Left lung (tissue), 10 donors: ENCODE measurements around the gene B3GAT3. TPM values are rescaled to one million over a fixed set of nuclear protein-coding genes. Genes with fewer than 3 reads are reported as not detected.
A peak's percentile ranks its signal among the peaks of the same experiment; 100 is the strongest.

Experiments
- ATAC-seq: fragments of 200-7000 bp; cut with Tn5 transposase; one replicate; pipeline ENCODE4 v1.9.1; 2020; ENCODE audit warnings: moderate library complexity
- DNase-seq, 4 donors: peaks; one replicate each; pipeline ENCODE4 v3.0.0-alpha.2; 2013 to 2020
- H3K27ac ChIP-seq, 2 donors: fragments of 200-600 bp; sonication (generic) in 1 of 2; one replicate each; pipeline versions ENCODE4 v1.5.0 to v1.8.0; 2020 to 2021
- H3K27me3 ChIP-seq, 2 donors: fragments of 200-600 bp; sonication (generic) in 1 of 2; one replicate each; pipeline versions ENCODE4 v1.5.0 to v1.8.0; 2020 to 2021
- H3K36me3 ChIP-seq, 2 donors: fragments of 200-600 bp; sonication (generic) in 1 of 2; one replicate each; pipeline versions ENCODE4 v1.5.0 to v1.8.0; 2020 to 2021
- H3K4me1 ChIP-seq, 2 donors: fragments of 200-600 bp; one replicate each; pipeline ENCODE4 v1.8.0; 2021
- H3K4me3 ChIP-seq, 2 donors: fragments of 200-600 bp; sonication (generic) in 1 of 2; one replicate each; pipeline versions ENCODE4 v1.5.0 to v1.8.0; 2020 to 2021; ENCODE audit warnings: mild to moderate bottlenecking in 1 of 2
- H3K9me3 ChIP-seq, 2 donors: fragments of 200-600 bp; sonication (generic) in 1 of 2; one replicate each; pipeline versions ENCODE4 v1.5.0 to v1.8.0; 2020 to 2021
- intact Hi-C, 2 donors: fragments of 100-400 bp; cut with DNase I; formaldehyde crosslinking; loops; one replicate each; pipeline versions ENCODE4 v1.11.2 to v1.14.2; 2022
- polyA plus RNA-seq, 6 donors: library from polyadenylated mRNA; unstranded; fragments of 120-200 nt; gene quantifications; one replicate each; pipeline ENCODE4 v1.2.1, GENCODE V29; 2013; ENCODE audit not compliant: insufficient read length in 6 of 6
- total RNA-seq, 2 donors: library from RNA; stranded (reverse); fragmentation: NEBNext Ultra II Directional; extraction: Animal tissue kit (Norgen Biotek cat#: 25700); gene quantifications; one replicate each; pipeline ENCODE4 v1.2.1, GENCODE V29; 2021
- TF ChIP-seq, protein P1 (sequence below), 2 donors: fragments of 200-600 bp; sonication (generic) in 1 of 2; IDR thresholded peaks; one replicate each; pipeline versions ENCODE4 v1.5.0 to v1.8.0; 2021; ENCODE audit warnings: antibody characterized with exemption in 2 of 2
- donor health status: DM: no; HTN: yes; CAD: no.
- donor health status: DM: no; HTN: no; CAD: no.

Gene B3GAT3
- total and polyA plus RNA-seq, 8 donors: 19.0 to 46.2 (median 26.7) TPM

DNA sequence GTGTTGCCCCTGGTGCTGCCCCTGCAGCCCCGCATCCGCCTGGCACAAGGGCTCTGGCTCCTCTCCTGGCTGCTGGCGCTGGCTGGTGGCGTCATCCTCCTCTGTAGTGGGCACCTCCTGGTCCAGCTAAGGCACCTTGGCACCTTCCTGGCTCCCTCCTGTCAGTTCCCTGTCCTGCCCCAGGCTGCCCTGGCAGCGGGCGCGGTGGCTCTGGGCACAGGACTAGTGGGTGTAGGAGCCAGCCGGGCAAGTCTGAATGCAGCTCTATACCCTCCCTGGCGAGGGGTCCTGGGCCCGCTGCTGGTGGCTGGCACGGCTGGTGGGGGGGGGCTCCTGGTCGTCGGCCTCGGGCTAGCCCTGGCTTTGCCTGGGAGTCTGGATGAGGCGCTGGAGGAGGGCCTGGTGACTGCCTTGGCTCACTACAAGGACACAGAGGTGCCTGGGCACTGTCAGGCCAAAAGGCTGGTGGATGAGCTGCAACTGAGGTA is 8.5 kb downstream of the B3GAT3 start:
- H3K27ac ChIP-seq: peak overlapping the region; percentile 95 to 96
- peaks cover 0 to 56% of the 10 kb centered on the region in 2 donors for H3K36me3 ChIP-seq
- peak overlapping the region in 1 of 2 donors; percentile 88 for H3K4me3 ChIP-seq
- intact Hi-C loops: no loop called here
- ATAC-seq (no peak), DNase-seq (no peak)
- no peaks in the 10 kb centered on the region for H3K9me3 ChIP-seq
- no peaks in the 10 kb centered on the region for H3K27me3 ChIP-seq
- peaks cover 11 to 48% of the 10 kb centered on the region in 2 donors for H3K4me1 ChIP-seq
- TF ChIP-seq, protein P1, sequence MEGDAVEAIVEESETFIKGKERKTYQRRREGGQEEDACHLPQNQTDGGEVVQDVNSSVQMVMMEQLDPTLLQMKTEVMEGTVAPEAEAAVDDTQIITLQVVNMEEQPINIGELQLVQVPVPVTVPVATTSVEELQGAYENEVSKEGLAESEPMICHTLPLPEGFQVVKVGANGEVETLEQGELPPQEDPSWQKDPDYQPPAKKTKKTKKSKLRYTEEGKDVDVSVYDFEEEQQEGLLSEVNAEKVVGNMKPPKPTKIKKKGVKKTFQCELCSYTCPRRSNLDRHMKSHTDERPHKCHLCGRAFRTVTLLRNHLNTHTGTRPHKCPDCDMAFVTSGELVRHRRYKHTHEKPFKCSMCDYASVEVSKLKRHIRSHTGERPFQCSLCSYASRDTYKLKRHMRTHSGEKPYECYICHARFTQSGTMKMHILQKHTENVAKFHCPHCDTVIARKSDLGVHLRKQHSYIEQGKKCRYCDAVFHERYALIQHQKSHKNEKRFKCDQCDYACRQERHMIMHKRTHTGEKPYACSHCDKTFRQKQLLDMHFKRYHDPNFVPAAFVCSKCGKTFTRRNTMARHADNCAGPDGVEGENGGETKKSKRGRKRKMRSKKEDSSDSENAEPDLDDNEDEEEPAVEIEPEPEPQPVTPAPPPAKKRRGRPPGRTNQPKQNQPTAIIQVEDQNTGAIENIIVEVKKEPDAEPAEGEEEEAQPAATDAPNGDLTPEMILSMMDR (IDR thresholded peaks at IDR 0.05): no peak

DNA sequence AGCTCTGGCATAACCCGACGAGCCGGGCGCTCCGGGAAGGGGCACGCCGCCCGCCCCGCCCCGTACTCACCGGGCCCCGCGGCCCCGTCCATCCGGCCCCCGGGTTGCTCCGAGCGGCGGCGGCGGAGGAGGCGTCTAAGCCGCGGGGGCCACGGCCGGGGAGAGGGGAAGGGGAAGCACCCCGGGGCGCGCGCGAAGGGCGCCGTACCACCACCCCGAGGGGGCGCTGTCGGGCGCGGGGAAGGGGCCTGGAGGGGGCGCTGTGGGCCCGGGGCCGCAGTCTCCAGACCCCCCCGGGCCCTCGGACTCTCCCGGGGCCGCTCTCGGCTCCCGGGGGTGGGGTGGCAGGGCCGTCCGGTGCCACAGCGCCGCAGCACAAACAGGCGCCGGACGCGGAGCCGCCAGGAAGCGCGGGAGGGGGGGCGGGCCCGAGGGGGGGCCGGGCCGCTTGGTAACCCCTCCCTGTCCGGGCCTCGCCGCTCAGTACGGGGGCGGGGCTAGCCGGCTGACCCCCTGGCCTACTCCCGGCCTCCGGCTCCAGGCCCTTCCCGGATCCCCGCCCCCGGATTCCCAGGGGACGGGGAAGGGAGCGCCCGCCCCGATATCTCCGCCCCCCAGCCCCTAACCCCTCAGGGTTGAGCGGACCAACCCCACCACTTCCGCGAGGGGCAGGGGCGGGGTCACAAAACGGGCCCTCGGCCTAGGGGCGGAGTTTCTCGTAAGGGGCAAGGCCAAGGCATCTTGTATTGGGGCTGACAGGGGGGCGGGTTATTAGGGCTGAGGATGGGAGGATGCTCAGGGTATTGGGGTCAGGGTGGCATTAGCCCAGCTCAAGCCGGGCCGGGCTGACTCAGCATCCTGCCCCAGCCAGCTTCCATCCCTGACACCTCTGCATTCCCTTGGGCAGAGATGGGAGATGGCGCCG is 9.2 kb downstream of the B3GAT3 start, which contains the start of the genes EML3 and ROM1:
Gene EML3 (minus strand): TSS at position 410 of the 925 bp plus-strand sequence. CDS start 318 bp downstream, at position 92.
Gene ROM1 (plus strand): TSS at position 892 of the 925 bp plus-strand sequence. CDS start 25 bp downstream, at position 917.
- no peaks in the 10 kb centered on the region for H3K27me3 ChIP-seq
- H3K27ac ChIP-seq: peak within 1 kb of the TSS; percentile 95 to 96
- DNase-seq (peak; percentile 68 to 96 (median 89)), ATAC-seq (peak; percentile 86)
- H3K4me3 ChIP-seq: peak within 1 kb of the TSS; percentile 79 to 88
- H3K36me3 ChIP-seq: peaks cover 0 to 61% of the 10 kb centered on the region in 2 donors
- intact Hi-C loops: no loop called here
- no peaks in the 10 kb centered on the region for H3K9me3 ChIP-seq
- TF ChIP-seq, protein P1 (IDR thresholded peaks at IDR 0.05): peak; percentile 90 to 97
- H3K4me1 ChIP-seq: peaks cover 11 to 55% of the 10 kb centered on the region in 2 donors

GRCh38 chr11:62611705-62612365 is 10.0 kb downstream of the B3GAT3 start:
- ATAC-seq (peak; percentile 44), DNase-seq (peak in 3 of 4 donors; percentile 59 to 82 (median 71))
- H3K27me3 ChIP-seq: no peaks in the 10 kb centered on the region
- TF ChIP-seq, protein P1 (IDR thresholded peaks at IDR 0.05): no peak
- H3K9me3 ChIP-seq: no peaks in the 10 kb centered on the region
- peak overlapping the region; percentile 95 to 96 for H3K27ac ChIP-seq
- H3K36me3 ChIP-seq: peaks cover 0 to 62% of the 10 kb centered on the region in 2 donors
- peak overlapping the region; percentile 79 to 88 for H3K4me3 ChIP-seq
- intact Hi-C loops: no loop called here
- H3K4me1 ChIP-seq: peaks cover 11 to 60% of the 10 kb centered on the region in 2 donors

DNA sequence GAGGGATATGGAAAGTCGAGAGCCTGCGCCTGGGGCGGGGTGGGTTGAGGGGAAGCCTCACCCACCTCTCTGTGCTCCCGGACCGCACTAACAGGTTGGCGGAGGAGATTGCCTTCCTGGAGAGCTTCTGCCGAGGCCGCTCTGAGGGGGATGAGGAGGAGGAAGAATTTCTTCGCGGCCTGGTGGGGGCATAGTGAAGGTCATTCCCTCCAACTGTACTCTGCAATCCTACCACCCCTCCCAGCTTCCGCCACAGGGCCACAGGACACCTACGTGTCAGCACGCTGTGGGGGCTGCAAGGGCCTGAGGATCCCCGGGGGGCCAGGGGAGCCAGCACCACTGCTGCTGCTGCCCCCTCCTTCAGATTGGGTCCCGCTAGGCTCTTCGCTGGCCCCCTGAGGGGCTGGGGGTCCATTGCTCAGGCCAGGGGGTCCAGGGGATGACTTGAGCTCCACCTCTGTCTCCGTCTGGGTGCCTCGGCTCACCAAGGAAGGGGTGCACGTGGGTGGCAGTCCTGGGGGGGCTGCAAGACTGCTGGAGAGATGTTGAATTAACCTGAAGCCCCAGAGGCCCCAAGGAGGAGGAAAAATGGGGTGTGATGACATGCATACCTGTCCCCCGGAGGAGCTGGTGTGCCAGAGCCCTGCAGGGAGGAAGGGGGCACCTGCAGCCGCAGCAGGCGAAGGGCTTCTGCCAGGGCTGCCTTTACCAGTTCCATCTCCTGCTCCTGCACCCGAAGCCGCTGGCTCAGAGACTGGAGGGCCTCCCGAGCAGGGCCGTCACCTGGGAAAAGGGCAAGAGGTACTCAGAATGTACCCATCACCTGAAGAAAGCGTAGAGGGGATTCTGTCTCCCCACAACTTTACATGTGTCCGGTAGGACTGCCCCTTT is 10.7 kb downstream of the B3GAT3 start:
- no peak for ATAC-seq
- Histone ChIP-seq H3K27ac (peak overlapping the region; percentile 95 to 96), H3K36me3 (peaks cover 0 to 61% of the 10 kb centered on the region in 2 donors)

More for the DNA sequence above, 10.7 kb downstream of the B3GAT3 start:
- Histone ChIP-seq H3K4me3 (peak overlapping the region; percentile 79 to 88), H3K9me3 (no peaks in the 10 kb centered on the region), H3K27me3 (no peaks in the 10 kb centered on the region), H3K4me1 (peaks cover 11 to 60% of the 10 kb centered on the region in 2 donors)
- intact Hi-C loops: no loop called here
- TF ChIP-seq, protein P1 (IDR thresholded peaks at IDR 0.05): no peak
- no peak for DNase-seq
